K562 (cell line): Measurements from ENCODE around the gene ITGA2B. TPM values are rescaled to one million over a fixed set of nuclear protein-coding genes. Genes with fewer than 3 reads are reported as not detected.

Source experiments
- ATF3 ChIP-seq, 2 experiments: fragments of 450-650 bp in 1 of 2; sonication (generic) in 1 of 2; formaldehyde crosslinking in 1 of 2; IDR thresholded peaks in 1 of 2; conservative IDR thresholded peaks in 1 of 2; 2 replicates each; pipeline versions ENCODE4 v1.6.1 to v1.8.1; 2016 to 2023; ENCODE audit warnings: mild to moderate bottlenecking in 2 of 2, moderate library complexity in 2 of 2, inconsistent platforms in 1 of 2, missing genetic modification reagents in 1 of 2
- C11orf30 ChIP-seq: fragments of 450-650 bp; IDR thresholded peaks from 2 replicates; pipeline ENCODE4 v1.6.1; 2016; ENCODE audit warnings: low read depth, mild to moderate bottlenecking
- E4F1 ChIP-seq: fragments of 250-450 bp; sonication (Bioruptor Pico); IDR thresholded peaks from 2 replicates; pipeline ENCODE4 v1.5.0; 2021; ENCODE audit warnings: mild to moderate bottlenecking, borderline replicate concordance
- ELK1 ChIP-seq: sonication (generic); formaldehyde crosslinking; IDR thresholded peaks from 2 replicates; pipeline ENCODE4 v1.8.1; 2022; ENCODE audit warnings: missing genetic modification reagents
- HEY1 ChIP-seq: fragments of 250-450 bp; sonication (Bioruptor Pico); IDR thresholded peaks from 2 replicates; pipeline ENCODE4 v1.5.0; 2020; ENCODE audit warnings: mild to moderate bottlenecking, moderate library complexity, borderline replicate concordance
- NR2C1 ChIP-seq, 2 experiments: fragments of 450-650 bp; IDR thresholded peaks; 2 replicates each; pipeline ENCODE4 v1.6.1; 2017; ENCODE audit warnings: mild to moderate bottlenecking in 2 of 2, antibody characterized with exemption in 1 of 2, inconsistent platforms in 1 of 2, missing compliant biosample characterization in 1 of 2, missing genetic modification characterization in 1 of 2
- RERE ChIP-seq: sonication (generic); formaldehyde crosslinking; IDR thresholded peaks from 2 replicates; pipeline ENCODE4 v1.8.0; 2023; ENCODE audit warnings: missing genetic modification reagents, mild to moderate bottlenecking, borderline replicate concordance
- SMARCA5 ChIP-seq: fragments of 450-650 bp; IDR thresholded peaks from 2 replicates; pipeline ENCODE4 v1.6.1; 2016
- SMC3 ChIP-seq: conservative IDR thresholded peaks from 2 replicates; pipeline ENCODE4 v1.6.1; 2011; ENCODE audit warnings: low read depth, low read length, improper control_type of control experiment; ENCODE audit not compliant: insufficient read depth
- SNRNP70 ChIP-seq: fragments of 200-400 bp; formaldehyde crosslinking; optimal IDR thresholded peaks from 2 replicates; pipeline ENCODE3; 2017; ENCODE audit warnings: low read depth, low read length
- TEAD4 ChIP-seq, 2 experiments: sonication (generic) in 1 of 2; formaldehyde crosslinking in 1 of 2; IDR thresholded peaks; 2 replicates each; pipeline versions ENCODE4 v1.6.1 to v1.8.0; 2012 to 2022; ENCODE audit warnings: borderline replicate concordance in 1 of 2, inconsistent platforms in 1 of 2, low read length in 1 of 2, mild to moderate bottlenecking in 1 of 2, missing genetic modification reagents in 1 of 2
- U2AF2 ChIP-seq: fragments of 200-400 bp; formaldehyde crosslinking; optimal IDR thresholded peaks from 2 replicates; pipeline ENCODE3; 2017; ENCODE audit warnings: low read depth, mild to moderate bottlenecking, low read length
- ZNF165 ChIP-seq: fragments of 250-450 bp; sonication (Bioruptor Pico); IDR thresholded peaks from 2 replicates; pipeline ENCODE4 v1.4.0; 2020; ENCODE audit warnings: borderline replicate concordance
- ZNF324 ChIP-seq: fragments of 250-450 bp; sonication (Bioruptor Pico); IDR thresholded peaks from 2 replicates; pipeline ENCODE4 v1.4.0; 2020; ENCODE audit warnings: mild to moderate bottlenecking
- ZNF444 ChIP-seq: fragments of 250-450 bp; sonication (Bioruptor Pico); IDR thresholded peaks from 2 replicates; pipeline ENCODE4 v1.4.0; 2020; ENCODE audit warnings: mild to moderate bottlenecking, moderate library complexity
- ZNF583 ChIP-seq: fragments of 250-450 bp; sonication (Bioruptor Pico); IDR thresholded peaks from 2 replicates; pipeline ENCODE4 v1.4.0; 2020
- ZNF644 ChIP-seq: fragments of 200-800 bp; sonication (Bioruptor generic); IDR thresholded peaks from 2 replicates; pipeline ENCODE4 v1.6.1; 2016; ENCODE audit warnings: low read depth, missing genetic modification characterization, missing compliant biosample characterization
- polyA plus RNA-seq, 8 experiments: library from polyadenylated mRNA; depleted of rRNA in 4 of 8; stranded (reverse) in 5 of 8; unstranded in 3 of 8; fragments of >200 nt; fragmentation: Nextera tagmentation in 2 of 8; fragmentation: Illumina TruSeq in 1 of 8; extraction: Ambion mirVana in 2 of 8; extraction: Trizol in 1 of 8; gene quantifications; 2 replicates each; pipeline versions ENCODE4 v1.2.1 to v1.2.3, GENCODE V29; 2011 to 2014; ENCODE audit warnings: inconsistent platforms in 1 of 8, missing spikeins in 1 of 8
- total RNA-seq, 7 experiments: library from RNA; depleted of rRNA in 6 of 7; stranded (reverse); fragments of >200 nt in 6 of 7; fragmentation: Illumina TruSeq in 2 of 7; extraction: Trizol in 2 of 7; gene quantifications; 2 replicates each; pipeline versions ENCODE4 v1.2.1 to v1.2.3, GENCODE V29; 2011 to 2021; ENCODE audit warnings: low replicate concordance in 1 of 7

ITGA2B gene
- total and polyA plus RNA-seq, 9 of the 15 experiments (the other 6 are each of a cell fraction or from before 2014, with no cell fraction given): 1.1 to 26.4 (median 5.6) TPM

- 0 out of 2 replicates have a peak, but pooled peaks have one; percentile 13 for TF ChIP-seq SMC3
- TF ChIP-seq E4F1: no peak
- no peak for TF ChIP-seq ATF3 (IDR thresholded peaks at IDR 0.05)
- TF ChIP-seq ATF3 (CRISPR knock-in tag; conservative IDR thresholded peaks at IDR 0.05): no peak
- TF ChIP-seq SNRNP70: no peak
- no peak for TF ChIP-seq C11orf30
- no peak for TF ChIP-seq SMARCA5
- TF ChIP-seq NR2C1 (IDR thresholded peaks at IDR 0.05): no peak
- TF ChIP-seq NR2C1 (tag; IDR thresholded peaks at IDR 0.05): no peak
- no peak for TF ChIP-seq ZNF324
- no peak for TF ChIP-seq ZNF444
- TF ChIP-seq RERE (CRISPR knock-in tag): no peak
- TF ChIP-seq HEY1 (CRISPR knock-in tag): no peak
- TF ChIP-seq ELK1 (CRISPR knock-in tag): no peak
- TF ChIP-seq ZNF644 (tag): no peak
- no peak for TF ChIP-seq U2AF2
- no peak for TF ChIP-seq ZNF165 (CRISPR knock-in tag)
- no peak; the same call in 1 of the 2 replicates for TF ChIP-seq TEAD4 (IDR thresholded peaks at IDR 0.05; ENCODE audit: low read length)
- TF ChIP-seq TEAD4 (CRISPR knock-in tag; IDR thresholded peaks at IDR 0.05; ENCODE audit: borderline replicate concordance): no peak
- peak; percentile 69; the same call in 1 of the 2 replicates for TF ChIP-seq ZNF583 (CRISPR knock-in tag)
These were observed 25.8 kb downstream of the ITGA2B start, which contains the start of gene FAM171A2 (continued) for GRCh38 chr17:44363613-44364159.
